Esophagus (tissue), 2 donors: ENCODE measurements around the gene MMP8. TPM values are rescaled to one million over a fixed set of nuclear protein-coding genes. Genes with fewer than 3 reads are reported as not detected.
"Not testable (repeated sequence)": the region's sequence is repeated elsewhere in the genome, so short reads cannot be mapped to it uniquely, and the experiment has no call there.

ENCODE experiments used
- H3K27ac ChIP-seq, 2 donors: one replicate each; pipeline ENCODE4 v1.5.1; 2013; ENCODE audit warnings: low read depth in 2 of 2, mild to moderate bottlenecking in 2 of 2, inconsistent platforms in 1 of 2, low read length in 1 of 2, moderate library complexity in 1 of 2
- H3K27me3 ChIP-seq, 2 donors: one replicate each; pipeline ENCODE4 v1.6.1; 2013; ENCODE audit warnings: low read length in 2 of 2, control low read depth in 1 of 2, mild to moderate bottlenecking in 1 of 2; ENCODE audit not compliant: insufficient read depth in 2 of 2, control insufficient read depth in 1 of 2
- H3K36me3 ChIP-seq, 2 donors: one replicate each; pipeline ENCODE4 v1.6.1; 2013; ENCODE audit warnings: low read length in 1 of 2; ENCODE audit not compliant: control insufficient read depth in 2 of 2, insufficient read depth in 2 of 2
- H3K4me1 ChIP-seq, 2 donors: one replicate each; pipeline ENCODE4 v1.6.1; 2013; ENCODE audit warnings: low read length in 1 of 2; ENCODE audit not compliant: control insufficient read depth in 2 of 2, insufficient read depth in 2 of 2
- H3K4me3 ChIP-seq, 2 donors: one replicate each; pipeline ENCODE4 v1.5.1; 2013; ENCODE audit warnings: low read length in 2 of 2, mild to moderate bottlenecking in 2 of 2, low read depth in 1 of 2, moderate library complexity in 1 of 2
- H3K9me3 ChIP-seq, 2 donors: one replicate each; pipeline ENCODE4 v1.6.1; 2013; ENCODE audit warnings: mild to moderate bottlenecking in 2 of 2, low read depth in 1 of 2, low read length in 1 of 2, moderate library complexity in 1 of 2; ENCODE audit not compliant: control insufficient read depth in 2 of 2, insufficient read depth in 1 of 2
- WGBS, 2 donors: extraction: QIAGEN DNeasy Blood & Tissue Kit; methylation state at CpG; one replicate each; pipeline ENCODE4 v1.1.7; 2013; 5-methylcytosine and 5-hydroxymethylcytosine counted together
- polyA plus RNA-seq, 2 donors: library from polyadenylated mRNA; stranded (reverse); fragments of 200-250 nt; gene quantifications; one replicate each; pipeline ENCODE4 v1.2.3, GENCODE V29; 2013
- donor health status: healthy with polysubstance abuse.
- donor health status: Bipolar disorder and iron deficiency.

The MMP8 gene
- polyA plus RNA-seq, 2 donors = 0.01 TPM; not detected in 1

DNA sequence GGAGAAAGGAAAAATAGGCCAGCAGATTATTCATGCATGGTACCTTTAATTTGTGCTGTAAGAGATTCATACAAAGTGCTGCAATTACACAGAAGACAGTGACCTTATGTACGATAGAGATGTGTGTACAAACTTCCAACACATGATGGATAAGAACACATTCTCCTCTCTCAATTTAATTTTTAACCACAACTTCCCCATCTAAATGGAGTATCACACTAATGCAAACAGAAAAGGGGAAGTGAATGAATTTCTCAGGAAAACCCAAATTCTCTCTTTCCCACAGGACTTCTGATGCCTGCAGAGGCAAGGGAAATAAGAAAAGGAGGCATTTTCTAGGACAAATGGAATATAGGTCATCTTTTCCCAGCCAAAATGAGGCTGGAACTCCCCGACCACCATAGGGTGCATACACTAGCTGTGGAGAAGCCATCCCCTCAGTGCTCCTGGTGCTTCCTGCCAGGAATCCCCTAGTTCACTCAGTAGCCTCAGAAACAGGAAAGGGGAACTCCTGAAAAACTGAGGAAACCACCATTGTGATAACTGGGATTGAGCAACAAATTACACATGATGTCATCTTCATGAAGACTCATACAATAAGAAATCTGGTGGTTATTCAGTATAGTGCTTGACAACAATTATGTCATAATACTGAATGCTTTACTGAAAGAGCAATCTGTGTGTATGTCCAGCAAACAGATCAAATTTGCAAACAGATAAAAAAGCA lies 33.2 kb upstream of the MMP8 start:
- 50 to 67% methylated on average over 2 of the region's 2 CpGs for WGBS, 2 donors
- Histone ChIP-seq H3K4me1 (no peaks in the 10 kb centered on the region), H3K27ac (no peak overlapping the region)

DNA sequence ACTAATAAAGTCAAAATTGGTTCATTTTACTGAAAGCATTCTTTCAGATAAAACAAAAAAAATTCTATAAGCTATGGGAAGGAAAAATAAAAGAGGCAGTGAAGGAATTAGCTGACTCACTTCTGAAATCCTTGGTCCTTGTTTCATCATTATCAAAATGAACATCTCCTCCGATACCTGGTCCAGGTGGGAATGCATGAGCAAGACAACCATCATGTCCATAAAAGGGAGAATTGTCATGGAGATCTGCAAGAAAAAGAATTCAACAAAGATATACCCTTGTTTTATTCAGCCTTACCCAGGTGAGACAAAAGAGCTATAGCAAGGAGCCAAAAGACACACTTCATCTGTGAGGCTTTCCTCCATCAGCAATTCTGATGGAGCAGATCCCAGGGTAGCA lies 28.5 kb upstream of the MMP8 start:
- Histone ChIP-seq H3K27ac (no peak overlapping the region), H3K27me3 (no peaks in the 10 kb centered on the region), H3K36me3 (no peaks in the 10 kb centered on the region), H3K4me1 (no peaks in the 10 kb centered on the region), H3K9me3 (no peaks in the 10 kb centered on the region), H3K4me3 (no peak overlapping the region)
- 89 to 90% methylated on average over 1 of the region's 1 CpG for WGBS, 2 donors

More for the DNA sequence above, 33.2 kb upstream of the MMP8 start:
- Histone ChIP-seq H3K36me3 (no peaks in the 10 kb centered on the region), H3K4me3 (no peak overlapping the region), H3K27me3 (no peaks in the 10 kb centered on the region), H3K9me3 (no peaks in the 10 kb centered on the region)

DNA sequence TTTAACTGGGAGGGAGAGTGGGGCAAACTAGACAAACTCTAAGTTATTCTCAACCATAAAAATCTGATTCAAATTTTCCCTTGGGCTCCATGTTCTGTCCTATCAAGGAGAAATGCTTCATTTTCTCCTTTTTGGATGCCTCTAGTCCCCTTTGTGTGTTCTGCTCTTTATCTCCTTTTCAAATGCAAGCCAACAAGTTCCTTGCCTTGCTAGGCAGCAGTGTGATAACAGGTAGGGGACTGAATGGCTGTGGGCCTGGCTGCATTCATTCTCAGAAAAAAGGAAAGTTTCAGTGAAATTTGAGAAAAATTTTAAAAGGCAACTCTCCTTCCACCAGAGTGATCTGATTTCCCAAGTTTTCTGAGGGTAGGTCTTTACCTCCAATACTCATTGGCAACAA lies 26.9 kb upstream of the MMP8 start:
- Histone ChIP-seq H3K4me1 (no peaks in the 10 kb centered on the region), H3K27me3 (no peaks in the 10 kb centered on the region), H3K27ac (no peak overlapping the region), H3K9me3 (no peaks in the 10 kb centered on the region), H3K4me3 (no peak overlapping the region), H3K36me3 (no peaks in the 10 kb centered on the region)

DNA sequence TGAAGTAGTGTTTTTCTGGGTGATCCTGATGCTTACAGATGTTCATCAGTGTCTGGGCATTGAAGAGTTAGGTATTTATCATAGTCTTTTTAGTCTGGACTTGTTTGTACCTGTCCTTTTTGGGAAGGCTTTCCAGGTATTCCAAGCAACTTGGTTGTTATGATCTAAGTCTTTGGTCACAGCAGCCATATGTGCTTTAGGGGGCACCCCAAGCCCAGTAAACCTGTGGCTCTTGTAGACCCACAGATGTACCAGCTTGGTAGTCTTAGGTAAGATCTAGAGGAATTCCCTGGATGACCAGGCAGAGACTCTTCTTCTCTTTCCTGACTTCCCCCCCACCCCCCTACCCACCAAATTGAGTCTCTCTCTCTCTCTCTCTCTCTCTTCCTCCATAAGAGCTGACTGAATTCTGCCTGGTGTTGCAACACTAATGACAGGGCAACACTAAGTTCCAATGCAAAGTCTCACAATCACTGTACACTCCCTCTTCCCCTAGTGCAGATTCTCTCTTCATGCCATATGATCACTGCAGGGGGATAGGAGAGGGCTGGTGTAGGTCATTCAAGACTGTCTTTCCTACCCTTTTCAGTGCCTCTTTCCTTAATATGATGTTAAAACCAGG lies 24.5 kb upstream of the MMP8 start:
- no peak overlapping the region for H3K27ac ChIP-seq
- no peaks in the 10 kb centered on the region for H3K9me3 ChIP-seq
- no peaks in the 10 kb centered on the region for H3K27me3 ChIP-seq
- H3K4me3 ChIP-seq = no peak overlapping the region
- no peaks in the 10 kb centered on the region for H3K36me3 ChIP-seq
- H3K4me1 ChIP-seq = no peaks in the 10 kb centered on the region

DNA sequence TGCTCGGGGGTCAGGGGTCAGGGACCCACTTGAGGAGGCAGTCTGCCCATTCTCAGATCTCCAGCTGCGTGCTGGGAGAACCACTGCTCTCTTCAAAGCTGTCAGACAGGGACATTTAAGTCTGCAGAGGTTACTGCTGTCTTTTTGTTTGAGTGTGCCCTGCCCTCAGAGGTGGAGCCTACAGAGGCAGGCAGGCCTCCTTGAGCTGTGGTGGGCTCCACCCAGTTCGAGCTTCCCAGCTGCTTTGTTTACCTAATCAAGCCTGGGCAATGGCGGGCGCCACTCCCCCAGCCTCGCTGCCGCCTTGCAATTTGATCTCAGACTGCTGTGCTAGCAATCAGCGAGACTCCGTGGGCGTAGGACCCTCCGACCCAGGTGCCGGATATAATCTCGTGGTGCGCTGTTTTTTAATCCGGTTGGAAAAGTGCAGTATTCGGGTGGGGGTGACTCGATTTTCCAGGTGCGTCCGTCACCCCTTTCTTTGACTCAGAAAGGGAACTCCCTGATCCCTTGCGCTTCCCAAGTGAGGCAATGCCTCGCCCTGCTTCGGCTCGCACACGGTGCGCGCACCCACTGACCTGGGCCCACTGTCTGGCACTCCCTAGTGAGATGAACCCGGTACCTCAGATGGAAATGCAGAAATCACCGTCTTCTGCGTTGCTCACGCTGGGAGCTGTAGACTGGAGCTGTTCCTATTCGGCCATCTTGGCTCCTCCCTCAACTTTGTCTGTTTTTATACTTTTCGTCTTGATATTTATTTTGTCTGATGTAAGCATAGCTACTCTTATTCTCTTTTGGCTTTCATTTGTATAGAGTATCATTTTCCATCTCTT lies 22.2 kb upstream of the MMP8 start:
- peak overlapping the region in 1 of 2 donors; percentile 13 for H3K27ac ChIP-seq
- 68 to 73% methylated on average over 27 to 32 of the region's 32 CpGs for WGBS, 2 donors
- H3K4me1 ChIP-seq, H3K9me3 ChIP-seq, H3K36me3 ChIP-seq, H3K4me3 ChIP-seq, H3K27me3 ChIP-seq: not testable (repeated sequence)

DNA sequence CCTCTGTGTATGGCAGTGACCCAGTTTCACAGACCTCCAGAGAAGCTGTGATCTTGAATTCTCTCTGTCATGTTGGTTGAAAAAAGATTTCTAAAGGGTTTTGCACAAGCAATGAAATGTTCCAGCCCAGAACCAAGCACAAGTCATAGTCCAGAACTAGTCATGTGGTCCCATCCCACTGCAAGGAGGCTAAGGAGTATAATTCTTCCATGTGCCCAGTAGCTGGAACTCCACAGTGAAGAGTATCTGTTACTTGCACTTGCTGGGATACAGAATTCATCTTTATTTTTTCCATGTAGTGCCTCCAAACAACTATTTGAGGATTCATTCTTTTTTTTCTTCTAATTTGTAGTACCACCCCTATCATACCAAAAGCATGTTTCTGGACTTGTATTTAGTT lies 9.9 kb upstream of the MMP8 start:
- no peak overlapping the region for H3K4me3 ChIP-seq
- no peak overlapping the region for H3K27ac ChIP-seq
- no peaks in the 10 kb centered on the region for H3K4me1 ChIP-seq
- no peaks in the 10 kb centered on the region for H3K36me3 ChIP-seq
- H3K27me3 ChIP-seq = no peaks in the 10 kb centered on the region
- H3K9me3 ChIP-seq = peaks cover 0 to 5% of the 10 kb centered on the region in 2 donors

DNA sequence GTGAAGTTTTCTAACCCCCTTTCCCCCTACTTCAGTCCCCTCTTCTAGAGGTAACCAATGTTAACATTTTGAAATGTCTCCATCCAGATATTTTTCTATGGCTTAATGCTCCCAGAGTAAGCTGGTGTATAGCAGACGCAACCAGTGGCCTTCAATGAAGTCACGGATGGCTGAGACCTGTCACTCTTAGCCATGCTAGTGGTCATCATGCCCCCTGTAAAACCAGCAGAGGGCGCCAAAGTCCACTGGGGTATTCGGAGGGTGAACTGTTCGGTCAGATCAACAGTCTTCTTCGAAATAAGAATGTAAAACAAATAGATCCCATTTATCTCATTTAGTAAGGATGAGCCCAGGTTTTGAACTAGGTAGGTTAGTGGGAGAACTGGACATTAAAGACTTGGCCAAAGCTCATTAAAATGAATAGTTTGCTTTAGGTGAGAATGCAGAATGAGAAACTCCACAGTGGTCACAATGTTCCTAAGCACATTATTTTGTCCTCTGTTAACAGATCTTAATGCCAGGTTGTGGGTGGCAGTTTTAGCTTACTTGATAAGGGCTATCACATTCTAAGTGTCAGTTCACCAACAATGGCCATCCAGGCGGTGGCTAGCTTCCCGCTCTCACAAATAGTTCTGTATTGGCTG lies 8.6 kb upstream of the MMP8 start:
- 55 to 57% methylated on average over 8 of the region's 8 CpGs for WGBS, 2 donors
- H3K36me3 ChIP-seq = no peaks in the 10 kb centered on the region
- H3K4me1 ChIP-seq = no peaks in the 10 kb centered on the region
- no peak overlapping the region for H3K4me3 ChIP-seq
- H3K27ac ChIP-seq = no peak overlapping the region
- H3K27me3 ChIP-seq = no peaks in the 10 kb centered on the region
- H3K9me3 ChIP-seq = peaks cover 0 to 5% of the 10 kb centered on the region in 2 donors

DNA sequence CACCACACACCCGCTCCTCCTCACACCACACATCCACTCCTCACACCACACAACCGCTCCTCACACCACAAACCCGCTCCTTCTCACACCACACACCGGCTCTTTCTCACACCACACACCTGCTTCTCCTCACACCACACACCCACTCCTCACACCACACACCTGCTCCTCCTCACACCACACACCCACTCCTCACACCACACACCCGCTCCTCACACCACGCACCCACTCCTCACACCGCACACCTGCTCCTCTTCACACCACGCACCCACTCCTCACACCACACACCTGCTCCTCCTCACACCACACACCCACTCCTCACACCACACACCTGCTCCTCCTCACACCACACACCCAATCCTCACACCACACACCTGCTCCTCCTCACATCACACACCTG lies 6.2 kb upstream of the MMP8 start:
- H3K36me3 ChIP-seq, H3K4me3 ChIP-seq, H3K4me1 ChIP-seq, H3K9me3 ChIP-seq, H3K27ac ChIP-seq, H3K27me3 ChIP-seq: not testable (repeated sequence)
- WGBS, 2 donors = 51 to 65% methylated on average over 8 of the region's 8 CpGs

DNA sequence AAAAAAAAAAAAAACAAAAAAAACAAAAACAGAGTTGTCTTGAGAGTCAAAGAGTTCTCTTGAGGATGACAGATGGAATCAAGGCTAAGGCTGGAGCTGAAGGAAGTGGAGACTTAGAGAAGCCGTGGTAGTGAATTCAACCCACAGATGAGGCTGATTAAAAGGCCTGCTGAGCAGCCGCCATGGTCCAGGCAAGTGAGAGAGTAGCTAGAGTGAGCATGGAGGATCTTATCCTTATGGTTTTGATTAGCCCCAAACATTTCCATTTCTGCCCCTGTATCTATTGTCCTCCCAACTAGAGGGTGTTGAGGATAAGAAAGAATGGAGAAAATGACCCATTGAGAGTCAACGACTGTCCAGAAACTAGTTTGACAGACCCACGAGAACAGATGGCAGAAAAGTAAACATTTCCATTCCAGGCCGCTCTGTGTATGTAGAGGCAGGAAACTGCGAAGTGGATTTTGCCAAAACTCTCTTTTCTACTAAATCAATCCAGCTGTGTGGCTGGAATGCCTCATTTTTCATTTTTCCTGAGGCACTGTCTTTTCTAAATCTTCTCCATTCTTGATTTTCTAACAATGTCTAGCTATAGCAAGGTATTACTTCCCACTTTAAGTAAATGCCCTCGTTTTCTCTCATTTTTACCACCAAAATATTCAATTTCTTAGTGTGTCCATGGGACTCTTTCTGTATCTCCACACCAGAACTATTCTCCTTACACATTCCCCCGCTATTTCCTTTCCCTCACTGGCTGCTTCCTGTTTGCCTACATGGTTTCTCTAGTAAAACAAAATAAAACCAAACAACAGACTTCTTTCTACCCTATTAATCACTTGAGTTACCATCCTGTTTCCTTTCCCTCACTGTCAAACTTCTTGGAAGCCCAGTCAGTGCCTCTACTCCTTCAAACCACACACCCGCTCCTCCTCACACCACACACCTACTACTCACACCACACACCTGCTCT lies 5.4 kb upstream of the MMP8 start:
- 55 to 61% methylated on average over 9 of the region's 9 CpGs for WGBS, 2 donors
- Histone ChIP-seq H3K4me3 (no peak overlapping the region), H3K9me3 (peaks cover 0 to 5% of the 10 kb centered on the region in 2 donors), H3K36me3 (no peaks in the 10 kb centered on the region), H3K27me3 (no peaks in the 10 kb centered on the region), H3K4me1 (no peaks in the 10 kb centered on the region), H3K27ac (no peak overlapping the region)
